BJ (cell line): ENCODE data around the gene ECEL1. TPM values are rescaled to one million over a fixed set of nuclear protein-coding genes. Genes with fewer than 3 reads are reported as not detected.

Experiments
- CTCF ChIA-PET: fragments of 350-600 bp; formaldehyde crosslinking; extraction: SDS; loops from one replicate; lab custom pipeline; 2021; ENCODE audit warnings: antibody characterized with exemption, inconsistent platforms; lab: Yijun Ruan, JAX
- POLR2A ChIA-PET: fragments of 300-600 bp; sonication (Branson Sonifier 250); formaldehyde crosslinking; extraction: SDS; loops from one replicate; lab custom pipeline; 2021; ENCODE audit warnings: antibody characterized with exemption; lab: Charles Lee
- DNase-seq: peaks from one replicate; pipeline ENCODE4 v3.0.0-alpha.2; 2011; ENCODE audit warnings: low read depth
- H3K27me3 ChIP-seq: 2 replicates; pipeline ENCODE4 v1.6.0; 2011; ENCODE audit warnings: low read length; ENCODE audit not compliant: control insufficient read depth, insufficient read depth
- H3K36me3 ChIP-seq: 2 replicates; pipeline ENCODE4 v1.5.1; 2011; ENCODE audit warnings: low read length; ENCODE audit not compliant: control insufficient read depth, insufficient read depth
- H3K4me3 ChIP-seq: 2 replicates; pipeline ENCODE4 v1.5.1; 2011; ENCODE audit warnings: low read depth, mild to moderate bottlenecking, control low read depth, low read length
- polyA plus RNA-seq: library from polyadenylated mRNA; depleted of rRNA; stranded (reverse); fragments of >200 nt; gene quantifications from 2 replicates; pipeline ENCODE4 v1.2.3, GENCODE V29; 2011
- TF ChIP-seq, protein P1 (sequence below): IDR thresholded peaks from 2 replicates; pipeline ENCODE4 v1.5.1; 2011; ENCODE audit warnings: low read depth, mild to moderate bottlenecking, control low read depth, inconsistent platforms, low read length, moderate library complexity; ENCODE audit not compliant: insufficient read depth

Gene ECEL1
- polyA plus RNA-seq, 1 experiment = not detected

- Histone ChIP-seq H3K36me3 (no peaks in the 10 kb centered on the region), H3K27me3 (peaks cover 27% of the 10 kb centered on the region), H3K4me3 (no peak overlapping the region)
- POLR2A ChIA-PET = no interaction called here
- TF ChIP-seq, protein P1, sequence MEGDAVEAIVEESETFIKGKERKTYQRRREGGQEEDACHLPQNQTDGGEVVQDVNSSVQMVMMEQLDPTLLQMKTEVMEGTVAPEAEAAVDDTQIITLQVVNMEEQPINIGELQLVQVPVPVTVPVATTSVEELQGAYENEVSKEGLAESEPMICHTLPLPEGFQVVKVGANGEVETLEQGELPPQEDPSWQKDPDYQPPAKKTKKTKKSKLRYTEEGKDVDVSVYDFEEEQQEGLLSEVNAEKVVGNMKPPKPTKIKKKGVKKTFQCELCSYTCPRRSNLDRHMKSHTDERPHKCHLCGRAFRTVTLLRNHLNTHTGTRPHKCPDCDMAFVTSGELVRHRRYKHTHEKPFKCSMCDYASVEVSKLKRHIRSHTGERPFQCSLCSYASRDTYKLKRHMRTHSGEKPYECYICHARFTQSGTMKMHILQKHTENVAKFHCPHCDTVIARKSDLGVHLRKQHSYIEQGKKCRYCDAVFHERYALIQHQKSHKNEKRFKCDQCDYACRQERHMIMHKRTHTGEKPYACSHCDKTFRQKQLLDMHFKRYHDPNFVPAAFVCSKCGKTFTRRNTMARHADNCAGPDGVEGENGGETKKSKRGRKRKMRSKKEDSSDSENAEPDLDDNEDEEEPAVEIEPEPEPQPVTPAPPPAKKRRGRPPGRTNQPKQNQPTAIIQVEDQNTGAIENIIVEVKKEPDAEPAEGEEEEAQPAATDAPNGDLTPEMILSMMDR = no peak
- CTCF ChIA-PET = interaction anchor here (1.3 kb wide), 1 partner anchor 11 kb away, joined by 3 read pairs; no protein-coding TSS in a partner anchor
- DNase-seq = no peak
Measured at GRCh38 chr2:232483923-232484627, 3.6 kb downstream of the ECEL1 start.

DNA sequence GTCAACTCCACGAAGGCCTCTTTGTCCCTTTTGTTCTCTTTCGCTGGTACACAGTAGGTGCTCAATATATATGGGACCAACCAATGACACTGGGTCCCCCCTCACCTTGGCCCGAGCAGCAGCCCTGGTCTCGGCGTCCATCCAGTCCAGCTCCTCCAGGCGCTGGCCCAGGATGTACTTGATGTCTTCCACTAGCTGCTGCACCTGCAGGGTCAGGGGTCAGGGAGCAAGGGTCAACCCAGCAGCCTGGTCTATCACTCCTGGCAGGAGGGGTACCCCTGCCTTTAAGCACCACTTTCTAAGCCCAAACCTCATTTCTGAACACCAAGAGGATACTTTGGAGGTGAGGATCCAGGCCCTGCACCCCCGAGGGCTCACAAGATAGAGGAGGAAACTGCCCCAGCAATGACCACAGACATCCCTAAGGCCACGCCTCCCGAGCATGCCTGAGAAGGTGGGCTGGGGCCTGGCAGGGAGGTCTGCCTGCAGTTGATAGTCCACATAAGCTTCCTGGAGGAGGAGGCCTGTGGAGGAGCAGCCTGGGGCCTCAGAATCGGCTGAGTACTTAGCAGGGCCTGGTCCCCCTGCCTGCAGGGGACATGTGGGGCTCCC is 4.2 kb downstream of the ECEL1 start:
- no peaks in the 10 kb centered on the region for H3K36me3 ChIP-seq
- CTCF ChIA-PET = interaction anchor here (1.3 kb wide), 1 partner anchor 10 kb away, joined by 3 read pairs; no protein-coding TSS in a partner anchor
- TF ChIP-seq, protein P1 = no peak
- POLR2A ChIA-PET = no interaction called here
- no peak overlapping the region for H3K4me3 ChIP-seq
- H3K27me3 ChIP-seq = peaks cover 23% of the 10 kb centered on the region
- DNase-seq = no peak

GRCh38 chr2:232482301-232483238 is 5.1 kb downstream of the ECEL1 start:
- ChIA-PET CTCF (interaction anchor here (1.3 to 1.4 kb wide), 2 partner anchors 9 to 582 kb away, joined by 3 to 4 read pairs; no protein-coding TSS in a partner anchor), POLR2A (no interaction called here)
- H3K27me3 ChIP-seq = peaks cover 20% of the 10 kb centered on the region
- H3K36me3 ChIP-seq = no peaks in the 10 kb centered on the region
- H3K4me3 ChIP-seq = no peak overlapping the region
- DNase-seq = no peak
- TF ChIP-seq, protein P1 = no peak

GRCh38 chr2:232481322-232482140 is 6.1 kb downstream of the ECEL1 start:
- Histone ChIP-seq H3K27me3 (peaks cover 14% of the 10 kb centered on the region), H3K36me3 (no peaks in the 10 kb centered on the region), H3K4me3 (no peak overlapping the region)
- POLR2A ChIA-PET = no interaction called here
- TF ChIP-seq, protein P1 = no peak
- no peak for DNase-seq
- CTCF ChIA-PET = interaction anchor here (1.4 kb wide), 1 partner anchor 581 kb away, joined by 4 read pairs; no protein-coding TSS in a partner anchor
